ENCODE measurements around the gene RAB38. TPM values are rescaled to one million over a fixed set of nuclear protein-coding genes. Genes with fewer than 3 reads are reported as not detected.
A peak's percentile ranks its signal among the peaks of the same experiment; 100 is the strongest.

RAB38 gene
- total RNA-seq, result 1 to 10 TPM in 1 of 2 donors, not detected in 1; 3.1 TPM

GRCh38 chr11:88174709-88175568, at the start of gene RAB38:
Gene RAB38 (minus strand): TSS chr11:88175443. CDS start chr11:88175384, 59 bp downstream.
- no peak for TF ChIP-seq CTCF (IDR thresholded peaks at IDR 0.05)
- peak in 2 of 3 donors; percentile 31 to 42 for TF ChIP-seq POLR2A (IDR thresholded peaks at IDR 0.05)
- H3K36me3 ChIP-seq (replicated peaks in 1 of 2; ENCODE audit: insufficient read depth in 1 of 2, low read depth in 2 of 2), result no peaks in the 10 kb centered on the region
- peak; percentile 64 to 80 (median 70) for DNase-seq
- H3K4me1 ChIP-seq, result peaks cover 17% of the 10 kb centered on the region
- H3K27me3 ChIP-seq, result no peaks in the 10 kb centered on the region
- WGBS, 2 donors, result 0 to 2% methylated on average over 30 to 53 of the region's 54 CpGs
- peak within 1 kb of the TSS in 3 of 4 donors; percentile 41 to 73 (median 49) for H3K27ac ChIP-seq
- peak; percentile 79 for ATAC-seq
- H3K4me3 ChIP-seq, result peak within 1 kb of the TSS; percentile 33 to 46
- intact Hi-C loops (cut with DNase I), result no loop called here
- no peaks in the 10 kb centered on the region for H3K9me3 ChIP-seq

GRCh38 chr11:88213406-88213805, 38.2 kb upstream of the RAB38 start:
- Histone ChIP-seq H3K27ac (no peak overlapping the region), H3K9me3 (no peaks in the 10 kb centered on the region), H3K36me3 (replicated peaks in 1 of 2; ENCODE audit: insufficient read depth in 1 of 2, low read depth in 2 of 2) (no peaks in the 10 kb centered on the region), H3K4me3 (no peak overlapping the region), H3K4me1 (no peaks in the 10 kb centered on the region), H3K27me3 (no peaks in the 10 kb centered on the region)
- TF ChIP-seq CTCF (IDR thresholded peaks at IDR 0.05) (no peak), POLR2A (IDR thresholded peaks at IDR 0.05) (no peak)
- ATAC-seq (no peak), DNase-seq (no peak)
- intact Hi-C loops (cut with DNase I), result no loop called here

- no peak for ATAC-seq
- Histone ChIP-seq H3K9me3 (no peaks in the 10 kb centered on the region), H3K4me1 (no peaks in the 10 kb centered on the region), H3K4me3 (no peak overlapping the region), H3K27me3 (no peaks in the 10 kb centered on the region), H3K27ac (no peak overlapping the region), H3K36me3 (replicated peaks in 1 of 2; ENCODE audit: insufficient read depth in 1 of 2, low read depth in 2 of 2) (no peaks in the 10 kb centered on the region)
- no peak for TF ChIP-seq POLR2A (IDR thresholded peaks at IDR 0.05)
- WGBS, 2 donors, result 0 to 56% methylated on average over 1 of the region's 1 CpG
- intact Hi-C loops (cut with DNase I), result no loop called here
- no peak for DNase-seq
Measured at GRCh38 chr11:88212300-88212699, 37.1 kb upstream of the RAB38 start.

- H3K27ac ChIP-seq, result peak overlapping the region in 1 of 4 donors; percentile 50
- no peak for ATAC-seq
Measured at GRCh38 chr11:88208745-88209144, 33.5 kb upstream of the RAB38 start.

GRCh38 chr11:88206751-88207150, 31.5 kb upstream of the RAB38 start:
- H3K9me3 ChIP-seq, result no peaks in the 10 kb centered on the region
- ATAC-seq, result no peak
- TF ChIP-seq CTCF (IDR thresholded peaks at IDR 0.05), result no peak
- TF ChIP-seq POLR2A (IDR thresholded peaks at IDR 0.05), result no peak
- H3K4me3 ChIP-seq, result no peak overlapping the region
- H3K4me1 ChIP-seq, result no peaks in the 10 kb centered on the region
- no peaks in the 10 kb centered on the region for H3K27me3 ChIP-seq
- no peaks in the 10 kb centered on the region for H3K36me3 ChIP-seq (replicated peaks in 1 of 2; ENCODE audit: insufficient read depth in 1 of 2, low read depth in 2 of 2)
- WGBS, 2 donors, result 0% methylated on average over 1 of the region's 1 CpG
- H3K27ac ChIP-seq, result no peak overlapping the region
- intact Hi-C loops (cut with DNase I), result no loop called here
- DNase-seq, result no peak

More at GRCh38 chr11:88208745-88209144, 33.5 kb upstream of the RAB38 start:
- H3K4me3 ChIP-seq, result no peak overlapping the region
- TF ChIP-seq POLR2A (IDR thresholded peaks at IDR 0.05), result no peak
- no peak for TF ChIP-seq CTCF (IDR thresholded peaks at IDR 0.05)
- H3K36me3 ChIP-seq (replicated peaks in 1 of 2; ENCODE audit: insufficient read depth in 1 of 2, low read depth in 2 of 2), result no peaks in the 10 kb centered on the region
- WGBS, 2 donors, result 23 to 49% methylated on average over 2 of the region's 2 CpGs
- no peaks in the 10 kb centered on the region for H3K4me1 ChIP-seq
- H3K9me3 ChIP-seq, result no peaks in the 10 kb centered on the region
- H3K27me3 ChIP-seq, result no peaks in the 10 kb centered on the region
- no peak for DNase-seq
- intact Hi-C loops (cut with DNase I), result no loop called here
